Retinal pigment epithelial cell (primary cell): ENCODE measurements around the gene KRT79.

Source experiments
- DNase-seq: peaks from one replicate; pipeline ENCODE4 v3.0.0-alpha.2; 2010; ENCODE audit warnings: low read depth
- H3K4me3 ChIP-seq: 2 replicates; pipeline ENCODE4 v1.5.1; 2011; ENCODE audit warnings: mild to moderate bottlenecking, low read length, control low read depth, moderate library complexity
- TF ChIP-seq, protein P1 (sequence below): conservative IDR thresholded peaks from 2 replicates; pipeline ENCODE4 v1.5.1; 2011; ENCODE audit warnings: low read depth, low read length, control low read depth, inconsistent platforms

Gene KRT79

DNA sequence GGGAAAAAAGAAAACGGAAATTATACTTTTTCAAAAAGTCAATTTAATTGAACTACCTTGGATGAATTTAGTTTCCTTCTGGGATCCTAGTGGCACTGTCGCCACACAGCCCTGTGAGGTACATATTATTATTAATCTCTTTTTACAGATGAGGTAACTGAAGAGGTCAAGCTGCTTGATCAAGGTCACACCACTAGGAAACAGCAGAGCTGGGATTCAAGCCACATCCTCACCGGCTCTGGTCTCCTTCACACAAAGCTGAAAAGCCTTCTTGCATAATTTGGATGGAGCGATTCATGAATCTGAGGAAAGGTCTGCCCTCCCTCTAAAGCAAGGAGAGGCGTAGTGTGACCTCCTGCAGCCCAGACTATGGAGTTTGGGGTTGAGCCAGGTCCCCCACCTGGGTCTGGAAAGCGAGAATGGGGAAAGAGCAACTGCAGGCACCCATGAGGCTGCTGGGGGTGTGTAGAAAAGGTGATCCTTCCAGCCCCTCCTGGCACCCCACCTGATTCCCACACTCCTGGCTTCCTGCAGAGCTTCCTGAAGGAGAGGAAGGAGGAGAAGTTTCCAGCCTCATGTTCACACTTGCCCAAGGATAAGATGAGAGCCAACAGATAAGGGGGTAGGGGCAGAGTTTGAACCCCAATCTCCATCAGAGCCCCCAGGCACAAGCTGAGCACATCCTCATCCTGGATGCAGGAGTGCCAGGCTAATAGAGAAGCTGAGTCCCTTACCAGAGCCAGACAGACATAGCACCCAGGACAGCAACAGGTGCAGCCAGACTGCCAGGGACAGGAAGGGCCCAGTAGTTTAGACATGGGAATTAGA, 3.9 kb upstream of the KRT79 start:
- H3K4me3 ChIP-seq = no peak overlapping the region
- DNase-seq = no peak
- TF ChIP-seq, protein P1, sequence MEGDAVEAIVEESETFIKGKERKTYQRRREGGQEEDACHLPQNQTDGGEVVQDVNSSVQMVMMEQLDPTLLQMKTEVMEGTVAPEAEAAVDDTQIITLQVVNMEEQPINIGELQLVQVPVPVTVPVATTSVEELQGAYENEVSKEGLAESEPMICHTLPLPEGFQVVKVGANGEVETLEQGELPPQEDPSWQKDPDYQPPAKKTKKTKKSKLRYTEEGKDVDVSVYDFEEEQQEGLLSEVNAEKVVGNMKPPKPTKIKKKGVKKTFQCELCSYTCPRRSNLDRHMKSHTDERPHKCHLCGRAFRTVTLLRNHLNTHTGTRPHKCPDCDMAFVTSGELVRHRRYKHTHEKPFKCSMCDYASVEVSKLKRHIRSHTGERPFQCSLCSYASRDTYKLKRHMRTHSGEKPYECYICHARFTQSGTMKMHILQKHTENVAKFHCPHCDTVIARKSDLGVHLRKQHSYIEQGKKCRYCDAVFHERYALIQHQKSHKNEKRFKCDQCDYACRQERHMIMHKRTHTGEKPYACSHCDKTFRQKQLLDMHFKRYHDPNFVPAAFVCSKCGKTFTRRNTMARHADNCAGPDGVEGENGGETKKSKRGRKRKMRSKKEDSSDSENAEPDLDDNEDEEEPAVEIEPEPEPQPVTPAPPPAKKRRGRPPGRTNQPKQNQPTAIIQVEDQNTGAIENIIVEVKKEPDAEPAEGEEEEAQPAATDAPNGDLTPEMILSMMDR = no peak

DNA sequence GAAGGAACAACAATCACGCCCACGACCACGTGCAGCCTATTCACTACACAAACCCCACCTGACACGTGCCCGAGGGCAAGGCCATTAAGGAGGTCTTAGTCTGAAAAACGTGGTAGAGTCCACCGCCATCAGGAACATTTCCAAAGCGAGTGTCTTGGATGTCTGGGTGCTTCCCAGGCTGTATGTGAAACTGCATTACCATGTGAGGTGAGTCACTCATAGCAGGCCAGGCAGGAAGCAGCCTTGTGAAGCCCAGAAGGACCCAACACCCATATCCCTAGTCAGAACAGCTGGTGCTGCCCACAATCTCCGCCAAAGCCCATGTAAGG, 3.3 kb upstream of the KRT79 start:
- H3K4me3 ChIP-seq = no peak overlapping the region
- TF ChIP-seq, protein P1 = no peak
- no peak for DNase-seq

DNA sequence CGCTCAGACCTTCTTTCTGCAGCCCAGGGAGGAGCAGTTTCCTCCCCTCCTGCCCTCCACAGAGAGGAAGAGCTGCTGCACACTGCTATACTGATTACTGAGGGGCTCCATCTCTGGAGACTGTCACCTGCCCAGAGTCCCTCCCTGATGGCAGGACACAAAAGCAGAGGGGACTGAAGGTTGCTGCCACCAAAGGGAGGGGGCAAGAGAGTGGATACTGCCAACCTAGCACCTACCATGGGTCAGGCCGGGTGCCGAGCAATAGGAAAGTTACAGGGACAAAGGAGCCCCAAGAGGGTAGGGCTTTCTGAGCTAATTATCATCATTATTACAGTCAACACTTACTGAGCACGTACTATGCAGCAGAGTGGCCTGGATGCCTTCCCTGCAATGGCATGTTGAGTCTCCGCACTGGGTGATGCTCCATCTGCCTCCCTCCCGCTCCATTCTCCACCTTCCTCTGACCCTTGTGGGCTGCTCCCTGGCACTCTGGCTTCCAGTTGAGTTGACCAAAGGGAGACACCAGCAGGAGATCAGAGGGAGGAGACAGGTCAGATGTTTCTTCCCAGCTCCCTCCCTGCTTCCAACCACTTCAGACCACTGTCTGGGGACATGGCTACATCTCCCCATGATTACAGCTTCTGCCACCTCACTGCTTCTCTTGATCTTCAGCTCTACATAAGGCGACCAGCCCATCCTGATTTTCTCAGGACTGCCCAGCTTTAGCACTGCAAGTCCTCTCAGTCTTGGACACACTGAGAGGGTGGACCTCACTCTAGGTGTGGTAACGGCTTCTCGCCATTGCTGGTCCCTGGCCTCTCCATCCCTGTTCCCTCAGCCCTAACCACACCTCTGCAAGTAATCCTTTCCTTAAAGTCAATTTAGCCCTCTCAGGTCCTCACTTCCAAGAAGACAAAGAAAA, 2.6 kb upstream of the KRT79 start:
- DNase-seq = no peak
- TF ChIP-seq, protein P1 = no peak
- H3K4me3 ChIP-seq = no peak overlapping the region

DNA sequence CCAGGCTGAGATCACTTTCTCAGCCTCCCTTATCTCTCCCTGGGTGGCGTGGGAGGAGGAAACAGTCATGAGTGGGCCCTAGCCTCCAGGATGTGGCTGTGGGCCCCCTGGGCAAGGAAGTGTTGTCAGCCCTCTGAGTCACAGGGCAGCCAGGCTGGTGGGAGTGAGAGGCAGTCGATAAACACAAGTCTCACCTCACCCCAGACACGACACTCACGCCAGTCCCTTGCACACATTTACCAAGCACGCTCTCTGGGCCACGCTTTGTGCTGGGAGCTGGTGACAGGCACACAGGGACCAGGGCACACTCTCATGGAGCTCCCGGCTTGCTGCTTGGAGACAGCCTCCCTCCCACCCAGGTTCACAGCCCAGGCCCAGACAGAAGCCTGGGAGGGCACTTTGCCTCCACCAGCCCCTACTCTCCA, 1.9 kb upstream of the KRT79 start:
- H3K4me3 ChIP-seq = no peak overlapping the region
- TF ChIP-seq, protein P1 = no peak
- DNase-seq = no peak

DNA sequence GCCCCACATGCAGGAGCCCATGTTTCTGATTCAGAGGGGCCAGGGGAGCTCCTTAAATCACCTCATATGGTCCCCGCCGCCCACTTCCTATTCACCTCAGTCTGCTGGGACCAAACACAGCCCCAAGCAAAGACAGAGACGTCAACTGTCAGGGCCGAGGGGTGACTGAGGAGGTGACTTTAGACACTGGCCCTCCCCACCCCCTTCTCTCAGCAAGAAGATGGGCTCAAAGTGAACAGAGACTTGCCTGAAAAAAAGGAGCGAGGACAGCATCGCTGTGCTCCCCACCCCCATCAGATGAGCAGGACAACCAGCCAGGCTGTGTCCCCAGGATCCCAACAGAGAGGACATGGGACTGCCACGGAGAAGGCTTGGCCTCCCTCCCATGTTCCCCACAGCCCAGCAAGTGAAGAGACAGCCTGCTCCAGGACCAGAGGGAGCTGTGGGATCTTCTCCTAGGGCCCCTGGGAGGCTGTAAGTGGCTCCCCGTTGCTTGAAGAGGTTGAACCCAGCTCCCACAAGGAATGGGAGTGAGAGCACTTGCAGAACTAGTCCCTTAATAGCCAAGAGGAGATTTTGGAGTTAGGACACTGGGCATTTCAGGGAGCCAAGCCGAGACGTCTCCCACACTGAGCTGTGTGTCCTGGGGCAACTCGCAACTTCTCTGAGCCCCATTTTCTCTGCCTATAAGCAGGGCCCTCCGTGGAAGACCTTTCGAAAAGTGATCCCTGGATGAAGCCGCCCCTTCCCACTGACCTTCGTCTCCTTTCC, 1.3 kb upstream of the KRT79 start:
- TF ChIP-seq, protein P1 = no peak
- H3K4me3 ChIP-seq = no peak overlapping the region
- DNase-seq = no peak

DNA sequence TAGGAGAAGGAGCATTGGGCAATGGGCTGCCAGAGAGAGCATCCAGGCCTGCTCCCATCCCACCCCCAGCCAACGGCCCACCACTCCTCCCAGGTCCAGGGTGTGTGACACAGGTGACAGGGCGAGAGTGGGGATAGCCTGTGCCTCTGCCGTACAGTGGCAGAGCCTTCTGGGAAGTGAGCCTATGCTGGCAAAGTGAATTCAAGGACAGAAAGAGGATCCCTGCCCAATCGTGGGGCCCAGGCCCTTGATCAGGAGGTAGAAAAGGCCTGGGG, 553 bp upstream of the KRT79 start:
- TF ChIP-seq, protein P1 = no peak
- no peak for DNase-seq
- H3K4me3 ChIP-seq = no peak overlapping the region
